Vagina (tissue), 2 donors: Measurements from ENCODE around the gene TXNRD2. TPM values are rescaled to one million over a fixed set of nuclear protein-coding genes. Genes with fewer than 3 reads are reported as not detected.

Experiments used
- DNase-seq, 2 donors: peaks; one replicate each; pipeline ENCODE4 v3.0.0-alpha.2; 2017; ENCODE audit errors: extremely low spot score in 2 of 2
- H3K27ac ChIP-seq: fragments of 200-600 bp; sonication (generic); one replicate; pipeline ENCODE4 v1.5.1; 2019
- H3K27me3 ChIP-seq: fragments of 200-600 bp; sonication (generic); one replicate; pipeline ENCODE4 v1.5.1; 2019
- H3K36me3 ChIP-seq, 2 donors: fragments of 200-600 bp; sonication (generic); one replicate each; pipeline ENCODE4 v1.5.1; 2017 to 2019
- H3K4me1 ChIP-seq: fragments of 200-600 bp; sonication (generic); one replicate; pipeline ENCODE4 v1.5.1; 2019
- H3K4me3 ChIP-seq, 2 donors: fragments of 200-600 bp; sonication (generic); 1 replicate in 1 of 2; 2 replicates in 1 of 2; pipeline ENCODE4 v1.5.1; 2016 to 2019
- H3K9me3 ChIP-seq: fragments of 200-600 bp; sonication (generic); one replicate; pipeline ENCODE4 v1.5.1; 2019
- POLR2A ChIP-seq, 2 donors: fragments of 450-650 bp; IDR thresholded peaks; one replicate each; pipeline ENCODE4 v1.6.1; 2017; ENCODE audit warnings: antibody characterized with exemption in 2 of 2, mild to moderate bottlenecking in 2 of 2, moderate library complexity in 2 of 2
- POLR2AphosphoS5 ChIP-seq, 2 donors: sonication (generic); formaldehyde crosslinking; IDR thresholded peaks; one replicate each; pipeline ENCODE4 v1.9.0; 2017; ENCODE audit warnings: antibody characterized with exemption in 2 of 2, mild to moderate bottlenecking in 2 of 2, low read depth in 1 of 2; ENCODE audit not compliant: insufficient read depth in 1 of 2
- intact Hi-C: fragments of 100-400 bp; cut with DNase I; formaldehyde crosslinking; loops from one replicate; pipeline ENCODE4 v1.15.1; 2023
- total RNA-seq: library from RNA; depleted of rRNA; stranded (reverse); fragments of >200 nt; gene quantifications from one replicate; pipeline ENCODE4 v1.2.3, GENCODE V29; 2016
- TF ChIP-seq, protein P1 (sequence below), 3 experiments: fragments of 450-650 bp in 2 of 3; fragments of 200-600 bp in 1 of 3; sonication (generic) in 1 of 3; IDR thresholded peaks; one replicate each; pipeline ENCODE4 v1.5.1; 2017 to 2019; ENCODE audit warnings: antibody characterized with exemption in 3 of 3, mild to moderate bottlenecking in 2 of 3, moderate library complexity in 2 of 3

The TXNRD2 gene
- total RNA-seq, 1 donor from 2014 or later = 13.5 TPM

DNA sequence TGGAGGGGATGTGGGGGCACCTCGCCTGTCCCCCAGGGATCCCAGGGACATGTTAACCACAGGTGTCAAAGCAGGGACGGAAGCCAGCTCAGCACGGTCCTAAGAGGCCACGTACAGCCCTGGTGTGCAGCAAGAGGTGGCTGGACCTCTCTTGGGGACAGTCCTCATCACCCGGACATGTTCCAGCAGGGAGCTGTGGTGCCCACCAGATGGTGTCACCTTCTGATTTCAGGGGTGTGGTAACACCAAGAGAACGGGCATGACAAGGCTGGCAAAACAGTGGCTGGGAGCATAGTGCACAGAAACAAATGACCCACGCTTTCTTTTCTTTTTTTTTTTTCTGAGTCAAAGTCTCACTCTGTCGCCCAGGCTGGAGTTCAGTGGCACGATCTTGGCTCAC is 25.6 kb downstream of the TXNRD2 start:
- Histone ChIP-seq H3K4me1 (no peaks in the 10 kb centered on the region), H3K4me3 (no peak overlapping the region), H3K36me3 (peaks cover 6 to 55% of the 10 kb centered on the region in 2 donors), H3K9me3 (no peaks in the 10 kb centered on the region), H3K27me3 (no peaks in the 10 kb centered on the region), H3K27ac (no peak overlapping the region)
- TF ChIP-seq, protein P1, sequence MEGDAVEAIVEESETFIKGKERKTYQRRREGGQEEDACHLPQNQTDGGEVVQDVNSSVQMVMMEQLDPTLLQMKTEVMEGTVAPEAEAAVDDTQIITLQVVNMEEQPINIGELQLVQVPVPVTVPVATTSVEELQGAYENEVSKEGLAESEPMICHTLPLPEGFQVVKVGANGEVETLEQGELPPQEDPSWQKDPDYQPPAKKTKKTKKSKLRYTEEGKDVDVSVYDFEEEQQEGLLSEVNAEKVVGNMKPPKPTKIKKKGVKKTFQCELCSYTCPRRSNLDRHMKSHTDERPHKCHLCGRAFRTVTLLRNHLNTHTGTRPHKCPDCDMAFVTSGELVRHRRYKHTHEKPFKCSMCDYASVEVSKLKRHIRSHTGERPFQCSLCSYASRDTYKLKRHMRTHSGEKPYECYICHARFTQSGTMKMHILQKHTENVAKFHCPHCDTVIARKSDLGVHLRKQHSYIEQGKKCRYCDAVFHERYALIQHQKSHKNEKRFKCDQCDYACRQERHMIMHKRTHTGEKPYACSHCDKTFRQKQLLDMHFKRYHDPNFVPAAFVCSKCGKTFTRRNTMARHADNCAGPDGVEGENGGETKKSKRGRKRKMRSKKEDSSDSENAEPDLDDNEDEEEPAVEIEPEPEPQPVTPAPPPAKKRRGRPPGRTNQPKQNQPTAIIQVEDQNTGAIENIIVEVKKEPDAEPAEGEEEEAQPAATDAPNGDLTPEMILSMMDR (IDR thresholded peaks at IDR 0.05) = no peak
- TF ChIP-seq POLR2AphosphoS5 (IDR thresholded peaks at IDR 0.05; ENCODE audit: insufficient read depth in 1 of 2, low read depth in 1 of 2) = no peak
- no peak for TF ChIP-seq POLR2A (IDR thresholded peaks at IDR 0.05)
- intact Hi-C loops = no loop called here
- DNase-seq = no peak

GRCh38 chr22:19915287-19915954 is 26.2 kb downstream of the TXNRD2 start:
- DNase-seq = no peak
- TF ChIP-seq POLR2AphosphoS5 (IDR thresholded peaks at IDR 0.05; ENCODE audit: insufficient read depth in 1 of 2, low read depth in 1 of 2) = no peak
- no peak for TF ChIP-seq POLR2A (IDR thresholded peaks at IDR 0.05)
- TF ChIP-seq, protein P1 (IDR thresholded peaks at IDR 0.05) = no peak
- Histone ChIP-seq H3K4me3 (no peak overlapping the region), H3K27ac (no peak overlapping the region), H3K36me3 (peaks cover 6 to 55% of the 10 kb centered on the region in 2 donors), H3K27me3 (no peaks in the 10 kb centered on the region), H3K4me1 (no peaks in the 10 kb centered on the region), H3K9me3 (no peaks in the 10 kb centered on the region)
- intact Hi-C loops = no loop called here

DNA sequence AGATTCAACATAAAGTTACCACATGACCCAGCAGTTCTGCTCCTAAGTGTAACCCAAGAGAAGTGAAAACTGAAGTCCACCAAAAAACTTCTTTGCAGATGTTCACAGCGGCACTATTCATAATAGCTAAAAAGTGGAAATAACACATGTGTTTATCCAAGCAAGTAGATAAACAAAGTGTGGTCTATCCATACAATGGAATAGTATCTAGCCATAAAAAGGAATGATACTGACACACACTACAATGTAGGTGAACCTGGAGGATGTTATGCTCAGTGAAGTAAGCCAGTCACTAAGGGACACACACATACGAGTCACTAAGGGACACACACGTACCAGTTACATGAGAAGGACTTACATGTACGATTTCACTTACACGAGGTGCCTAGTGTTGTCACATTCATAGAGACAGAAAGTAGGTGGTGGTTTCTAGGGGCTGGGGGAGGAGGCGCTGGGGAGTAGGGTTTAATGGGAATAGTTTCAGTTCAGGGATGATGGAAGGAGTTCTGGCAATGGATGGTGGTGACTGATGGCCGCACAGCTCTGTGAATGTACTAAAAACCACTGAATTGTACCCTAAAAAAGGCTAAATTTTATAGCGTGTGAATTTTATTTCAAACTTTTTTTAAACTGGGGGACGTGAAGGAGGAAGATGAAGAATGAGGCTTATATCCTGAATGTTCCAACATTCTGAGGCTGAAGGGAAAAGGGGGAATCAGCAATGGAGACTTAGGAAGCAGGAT is 27.2 kb downstream of the TXNRD2 start:
- Histone ChIP-seq H3K27ac (no peak overlapping the region), H3K4me3 (no peak overlapping the region), H3K27me3 (no peaks in the 10 kb centered on the region), H3K36me3 (peaks cover 6 to 55% of the 10 kb centered on the region in 2 donors), H3K4me1 (no peaks in the 10 kb centered on the region), H3K9me3 (no peaks in the 10 kb centered on the region)
- TF ChIP-seq, protein P1 (IDR thresholded peaks at IDR 0.05) = no peak
- TF ChIP-seq POLR2A (IDR thresholded peaks at IDR 0.05) = no peak
- no peak for TF ChIP-seq POLR2AphosphoS5 (IDR thresholded peaks at IDR 0.05; ENCODE audit: insufficient read depth in 1 of 2, low read depth in 1 of 2)
- intact Hi-C loops = no loop called here
- no peak for DNase-seq

GRCh38 chr22:19913337-19913936 is 28.2 kb downstream of the TXNRD2 start:
- intact Hi-C loops = no loop called here
- no peak overlapping the region for H3K27ac ChIP-seq
- H3K27me3 ChIP-seq = no peaks in the 10 kb centered on the region
- H3K4me1 ChIP-seq = no peaks in the 10 kb centered on the region
- no peaks in the 10 kb centered on the region for H3K9me3 ChIP-seq
- H3K36me3 ChIP-seq = peaks cover under 1 to 54% of the 10 kb centered on the region in 2 donors
- H3K4me3 ChIP-seq = no peak overlapping the region
- TF ChIP-seq, protein P1 (IDR thresholded peaks at IDR 0.05) = no peak
- TF ChIP-seq POLR2A (IDR thresholded peaks at IDR 0.05) (no peak), POLR2AphosphoS5 (IDR thresholded peaks at IDR 0.05; ENCODE audit: insufficient read depth in 1 of 2, low read depth in 1 of 2) (no peak)
- DNase-seq = no peak
